HEK293T (cell line): ENCODE results near the gene ALKAL2.

Source experiments
- FOXM1 ChIP-seq: fragments of 450-650 bp; IDR thresholded peaks from 2 replicates; pipeline ENCODE4 v1.6.1; 2017; ENCODE audit warnings: mild to moderate bottlenecking, borderline replicate concordance
- SUZ12 ChIP-seq: fragments of 450-650 bp; IDR thresholded peaks from 2 replicates; pipeline ENCODE4 v1.6.1; 2016; ENCODE audit warnings: mild to moderate bottlenecking

DNA sequence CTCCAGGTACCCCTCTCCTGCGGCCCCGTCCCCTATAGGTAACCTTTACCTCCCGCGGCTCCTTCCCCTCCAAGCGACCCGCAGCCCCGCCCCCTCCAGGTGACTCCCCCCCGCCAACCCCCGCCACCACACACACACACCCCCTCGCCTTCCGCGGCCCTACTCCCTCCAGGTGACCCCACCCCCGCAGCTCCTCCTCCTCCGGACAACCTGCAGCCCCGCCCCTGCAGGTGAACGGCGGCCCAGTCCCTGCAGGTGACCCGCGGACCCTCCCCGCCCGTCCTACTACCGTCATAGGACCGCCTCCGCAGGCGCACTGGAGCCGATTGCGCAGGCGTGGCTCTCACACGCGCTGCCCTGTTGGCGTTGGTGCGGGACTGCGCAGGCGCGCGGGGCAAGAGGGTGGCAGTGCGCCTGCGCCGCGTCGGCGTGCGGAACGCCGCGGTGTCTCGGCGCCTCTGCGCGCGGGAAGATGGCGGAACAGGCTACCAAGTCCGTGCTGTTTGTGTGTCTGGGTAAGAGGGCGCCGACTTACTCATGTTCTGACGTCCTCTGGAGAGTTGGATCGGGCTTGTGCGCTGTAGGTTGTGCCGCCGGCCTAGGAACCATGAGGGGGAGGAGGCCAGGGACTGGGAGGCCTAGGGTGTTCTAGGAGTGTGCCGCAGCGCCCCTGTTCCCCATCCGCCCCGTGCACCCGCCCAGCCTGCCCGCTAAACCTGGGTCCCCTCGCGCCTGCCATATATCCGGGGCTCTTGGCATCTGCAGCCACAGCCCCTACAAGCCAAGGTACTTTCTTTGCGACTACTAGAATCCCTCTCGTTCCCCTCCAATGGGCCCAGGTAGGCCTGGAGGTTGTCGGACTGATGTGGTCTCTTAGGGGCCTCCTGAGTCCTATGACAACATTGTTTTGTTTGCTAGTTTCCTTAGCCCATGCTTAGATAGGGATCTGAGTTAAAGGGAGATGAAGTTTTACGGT lies 23.1 kb downstream of the ALKAL2 start, which contains the start of gene ACP1:
- no peak for TF ChIP-seq SUZ12
- no peak for TF ChIP-seq FOXM1
